Spleen (tissue), 11 donors: ENCODE measurements around the gene FBXW10. TPM values are rescaled to one million over a fixed set of nuclear protein-coding genes. Genes with fewer than 3 reads are reported as not detected.
"Not testable (repeated sequence)": the region's sequence is repeated elsewhere in the genome, so short reads cannot be mapped to it uniquely, and the experiment has no call there.

Experiments
- DNase-seq: peaks from one replicate; pipeline ENCODE4 v3.0.0-alpha.2; 2020
- H3K27ac ChIP-seq, 8 donors: fragments of 200-600 bp; sonication (generic) in 7 of 8; 1 replicate in 4 of 8; 2 replicates in 4 of 8; pipeline versions ENCODE4 v1.5.0 to v1.8.0; 2016 to 2021; ENCODE audit warnings: inconsistent platforms in 4 of 8, mild to moderate bottlenecking in 4 of 8, moderate library complexity in 1 of 8
- H3K27me3 ChIP-seq, 7 donors: fragments of 200-600 bp; sonication (generic) in 6 of 7; replicated peaks in 1 of 7; 1 replicate in 4 of 7; 2 replicates in 3 of 7; pipeline versions ENCODE4 v1.5.0 to v1.8.0; 2016 to 2021; ENCODE audit warnings: inconsistent platforms in 3 of 7, mild to moderate bottlenecking in 1 of 7
- H3K36me3 ChIP-seq, 6 donors: fragments of 200-600 bp; sonication (generic) in 5 of 6; 1 replicate in 4 of 6; 2 replicates in 2 of 6; pipeline versions ENCODE4 v1.5.0 to v1.8.0; 2016 to 2021; ENCODE audit warnings: inconsistent platforms in 2 of 6
- H3K4me1 ChIP-seq, 6 donors: fragments of 200-600 bp; sonication (generic) in 5 of 6; 1 replicate in 3 of 6; 2 replicates in 3 of 6; pipeline versions ENCODE4 v1.5.0 to v1.8.0; 2016 to 2021; ENCODE audit warnings: inconsistent platforms in 3 of 6
- H3K4me3 ChIP-seq, 8 donors: fragments of 200-600 bp; sonication (generic) in 7 of 8; 1 replicate in 4 of 8; 2 replicates in 4 of 8; pipeline versions ENCODE4 v1.5.0 to v1.8.0; 2016 to 2021; ENCODE audit warnings: inconsistent platforms in 4 of 8, mild to moderate bottlenecking in 4 of 8, moderate library complexity in 2 of 8
- H3K9me3 ChIP-seq, 8 donors: fragments of 200-600 bp; sonication (generic) in 7 of 8; 1 replicate in 4 of 8; 2 replicates in 4 of 8; pipeline versions ENCODE4 v1.5.0 to v1.8.0; 2016 to 2021; ENCODE audit warnings: inconsistent platforms in 4 of 8
- WGBS, 5 donors: extraction: QIAGEN DNeasy Blood & Tissue Kit in 3 of 5; methylation state at CpG; one replicate each; pipeline versions ENCODE4 v1.1.5 to v1.1.7; 2013 to 2018; 5-methylcytosine and 5-hydroxymethylcytosine counted together
- intact Hi-C: fragments of 100-400 bp; cut with DNase I; formaldehyde crosslinking; loops from one replicate; pipeline ENCODE4 v1.15.0; 2023; ENCODE audit warnings: low total_unique reads
- polyA plus RNA-seq, 3 donors: library from polyadenylated mRNA; stranded (reverse); fragments of 200-250 nt; gene quantifications; one replicate each; pipeline ENCODE4 v1.2.1, GENCODE V29; 2013
- small RNA-seq, 4 donors: library from RNA; depleted of rRNA; stranded (forward); fragments of <200 nt; gene quantifications; one replicate each; pipeline ENCODE3, GENCODE V24; 2016
- total RNA-seq, 7 donors: library from RNA; depleted of rRNA in 3 of 7; stranded (reverse); fragments of >200 nt in 3 of 7; fragmentation: NEBNext Ultra II Directional in 4 of 7; extraction: Animal tissue kit (Norgen Biotek cat#: 25700) in 4 of 7; gene quantifications; one replicate each; pipeline versions ENCODE4 v1.1.0 to v1.2.1, GENCODE V29; 2016 to 2021
- TF ChIP-seq, protein P1 (sequence below), 11 experiments: fragments of 200-600 bp in 7 of 11; fragments of 450-650 bp in 4 of 11; sonication (generic) in 4 of 11; IDR thresholded peaks in 8 of 11; conservative IDR thresholded peaks in 3 of 11; 1 replicate in 7 of 11; 2 replicates in 4 of 11; pipeline versions ENCODE4 v1.4.0 to v1.8.0; 2016 to 2021; ENCODE audit warnings: antibody characterized with exemption in 11 of 11, inconsistent platforms in 4 of 11, mild to moderate bottlenecking in 1 of 11
- donor health status: healthy with polysubstance abuse.
- donor health status: DM: no; HTN: no; CAD: no; lungs with moderate emphysema.
- donor health status: DM: no; HTN: no; CAD: no.
- donor health status: Bipolar disorder and iron deficiency.
- donor health status: healthy.
- donor health status: DM: no; HTN: no; CAD: no.
- donor health status: DM: yes; HTN: yes; CAD: no.

The FBXW10 gene
- total and polyA plus RNA-seq, 10 donors: 0.07 to 0.11 (median 0.09) TPM; not detected in 6

DNA sequence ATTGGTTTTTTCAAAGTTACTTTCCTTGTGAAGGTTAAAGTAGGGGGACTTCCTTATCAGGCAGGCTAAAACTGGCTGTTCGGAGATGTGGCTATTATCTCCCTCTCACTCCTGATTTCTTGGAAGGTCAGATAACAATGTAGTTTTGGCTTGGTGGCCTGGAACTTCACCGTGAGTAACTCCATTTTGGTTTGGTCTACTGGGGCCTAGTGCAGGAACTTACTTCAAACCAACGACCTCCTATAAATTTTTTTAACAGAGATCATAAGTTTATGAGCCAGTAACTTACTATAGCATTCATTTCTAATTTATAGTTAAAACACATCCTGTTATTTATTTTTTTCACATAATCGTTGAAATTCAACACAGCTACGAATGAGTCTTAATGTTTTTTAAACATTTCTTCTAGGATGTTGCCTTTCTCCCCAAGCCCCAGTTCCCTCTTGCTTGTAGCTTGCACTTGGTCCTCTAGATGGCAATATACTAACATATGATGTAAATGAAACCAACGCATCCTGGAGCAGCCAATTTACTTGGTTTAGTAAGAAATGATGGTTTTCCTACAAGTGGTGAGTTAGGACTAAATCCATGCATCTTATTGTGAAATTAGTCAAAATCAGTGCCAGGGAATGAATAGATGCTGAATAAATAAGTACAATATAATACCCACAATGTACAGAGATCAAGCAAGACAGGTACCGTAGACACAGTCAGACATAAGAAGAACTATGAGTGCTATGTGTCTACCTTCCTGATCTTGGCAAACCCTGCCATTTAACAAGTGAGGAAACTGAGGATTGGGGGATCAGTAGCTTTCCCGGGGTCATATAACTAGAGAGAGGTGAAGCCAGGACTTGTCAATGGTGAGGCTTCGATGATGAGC lies 72.9 kb downstream of the FBXW10 start:
- WGBS, 5 donors: 48 to 63% (median 51%) methylated on average over 8 to 9 of the region's 9 CpGs
- H3K27me3 ChIP-seq, H3K4me1 ChIP-seq, H3K4me3 ChIP-seq, H3K36me3 ChIP-seq, H3K9me3 ChIP-seq, intact Hi-C loops, DNase-seq, H3K27ac ChIP-seq: not testable (repeated sequence)
- TF ChIP-seq, protein P1, sequence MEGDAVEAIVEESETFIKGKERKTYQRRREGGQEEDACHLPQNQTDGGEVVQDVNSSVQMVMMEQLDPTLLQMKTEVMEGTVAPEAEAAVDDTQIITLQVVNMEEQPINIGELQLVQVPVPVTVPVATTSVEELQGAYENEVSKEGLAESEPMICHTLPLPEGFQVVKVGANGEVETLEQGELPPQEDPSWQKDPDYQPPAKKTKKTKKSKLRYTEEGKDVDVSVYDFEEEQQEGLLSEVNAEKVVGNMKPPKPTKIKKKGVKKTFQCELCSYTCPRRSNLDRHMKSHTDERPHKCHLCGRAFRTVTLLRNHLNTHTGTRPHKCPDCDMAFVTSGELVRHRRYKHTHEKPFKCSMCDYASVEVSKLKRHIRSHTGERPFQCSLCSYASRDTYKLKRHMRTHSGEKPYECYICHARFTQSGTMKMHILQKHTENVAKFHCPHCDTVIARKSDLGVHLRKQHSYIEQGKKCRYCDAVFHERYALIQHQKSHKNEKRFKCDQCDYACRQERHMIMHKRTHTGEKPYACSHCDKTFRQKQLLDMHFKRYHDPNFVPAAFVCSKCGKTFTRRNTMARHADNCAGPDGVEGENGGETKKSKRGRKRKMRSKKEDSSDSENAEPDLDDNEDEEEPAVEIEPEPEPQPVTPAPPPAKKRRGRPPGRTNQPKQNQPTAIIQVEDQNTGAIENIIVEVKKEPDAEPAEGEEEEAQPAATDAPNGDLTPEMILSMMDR (IDR thresholded peaks at IDR 0.05 in 8 of 11, conservative IDR thresholded peaks at IDR 0.05 in 3 of 11): peak; percentile 28 to 90 (median 71)

DNA sequence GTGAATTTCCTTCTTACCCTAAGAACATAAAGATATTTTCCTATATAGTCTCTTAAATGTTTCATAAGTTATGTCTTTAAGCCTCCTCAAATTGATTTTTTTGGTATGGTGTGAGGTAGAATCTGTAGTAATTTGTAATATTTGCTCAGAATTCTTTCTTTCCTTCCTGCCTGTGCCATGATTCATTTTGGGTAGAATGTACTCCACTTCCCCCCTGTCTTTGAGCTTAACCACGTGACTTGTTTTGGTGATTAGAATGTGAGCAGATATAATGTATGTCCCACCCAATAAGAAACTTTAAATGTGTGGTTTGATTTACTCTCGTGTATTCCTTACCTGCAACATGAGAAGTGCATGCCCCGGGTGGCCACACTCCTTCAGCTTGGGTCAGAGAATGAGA lies 77.6 kb downstream of the FBXW10 start:
- intact Hi-C loops, H3K27ac ChIP-seq, H3K4me1 ChIP-seq, DNase-seq, H3K27me3 ChIP-seq, H3K36me3 ChIP-seq, H3K9me3 ChIP-seq, H3K4me3 ChIP-seq: not testable (repeated sequence)
- 18 to 72% (median 24%) methylated on average over 1 to 3 of the region's 3 CpGs for WGBS, 5 donors

DNA sequence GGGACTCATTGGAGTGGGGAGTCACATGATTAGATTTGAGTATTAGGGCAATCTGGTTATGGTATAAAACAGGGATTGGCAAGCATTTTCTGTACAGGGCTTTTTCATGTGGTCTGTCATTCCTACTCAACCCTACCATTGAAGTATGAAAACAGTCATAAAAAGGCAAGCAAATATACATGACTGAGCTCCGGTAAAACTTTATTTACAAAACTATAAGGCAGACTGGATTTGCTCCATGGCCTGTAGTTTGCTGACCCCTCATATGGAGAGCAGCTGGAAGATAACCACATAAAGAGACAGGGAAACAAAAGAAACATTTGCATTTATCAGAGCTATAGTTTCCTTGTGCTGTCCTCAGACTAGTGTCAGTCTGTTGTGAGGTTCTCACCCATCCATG lies 83.8 kb downstream of the FBXW10 start:
- H3K9me3 ChIP-seq, H3K4me3 ChIP-seq, H3K27ac ChIP-seq, H3K27me3 ChIP-seq, H3K36me3 ChIP-seq, intact Hi-C loops, DNase-seq, H3K4me1 ChIP-seq: not testable (repeated sequence)
- WGBS, 5 donors: no CpG with 5 or more reads among the region's 1 CpG

Small RNA genes lying within 50 kb of the gene (small RNA-seq; reads per million reads assigned to genes)
- 0 reads per million in 4 donors for gene AC026271.4

Other genes starting within 250 kb of the FBXW10 start
- not detected for gene TBC1D28, start 99.7 kb upstream of the FBXW10 start, total RNA-seq
- not detected for gene TBC1D28, start 99.7 kb upstream of the FBXW10 start, polyA plus RNA-seq
- 1 to 10 TPM; 3.7 to 9.1 (median 5.8) TPM for gene FOXO3B, start 61.7 kb upstream of the FBXW10 start, total RNA-seq
- gene FOXO3B, start 61.7 kb upstream of the FBXW10 start, polyA plus RNA-seq: under 1 TPM; 0.24 to 0.77 (median 0.38) TPM
- 10 to 100 TPM; 25.2 to 40.5 (median 33.1) TPM for gene TVP23B, start 37.1 kb downstream of the FBXW10 start, total RNA-seq
- gene TVP23B, start 37.1 kb downstream of the FBXW10 start, polyA plus RNA-seq: 10 to 100 TPM; 16.3 to 17.9 (median 17.2) TPM
- 10 to 100 TPM; 27.5 to 44.8 (median 32.1) TPM for gene PRPSAP2, start 114.1 kb downstream of the FBXW10 start, total RNA-seq
- 10 to 100 TPM; 26.3 to 31.4 (median 27.1) TPM for gene PRPSAP2, start 114.1 kb downstream of the FBXW10 start, polyA plus RNA-seq
- under 1 TPM in 2 of 7 donors, not detected in 5; 0.17 to 0.28 TPM for gene SLC5A10, start 208.1 kb downstream of the FBXW10 start, total RNA-seq
- gene SLC5A10, start 208.1 kb downstream of the FBXW10 start, polyA plus RNA-seq: 1 to 10 TPM; 1.5 to 2.1 (median 1.9) TPM